Kidney glomerular epithelial cell (primary cell): ENCODE measurements around the gene IP6K3.

Experiments
- DNase-seq: peaks from one replicate; lab custom pipeline; 2025; lab: John Stamatoyannopoulos, UW

IP6K3 gene

DNA sequence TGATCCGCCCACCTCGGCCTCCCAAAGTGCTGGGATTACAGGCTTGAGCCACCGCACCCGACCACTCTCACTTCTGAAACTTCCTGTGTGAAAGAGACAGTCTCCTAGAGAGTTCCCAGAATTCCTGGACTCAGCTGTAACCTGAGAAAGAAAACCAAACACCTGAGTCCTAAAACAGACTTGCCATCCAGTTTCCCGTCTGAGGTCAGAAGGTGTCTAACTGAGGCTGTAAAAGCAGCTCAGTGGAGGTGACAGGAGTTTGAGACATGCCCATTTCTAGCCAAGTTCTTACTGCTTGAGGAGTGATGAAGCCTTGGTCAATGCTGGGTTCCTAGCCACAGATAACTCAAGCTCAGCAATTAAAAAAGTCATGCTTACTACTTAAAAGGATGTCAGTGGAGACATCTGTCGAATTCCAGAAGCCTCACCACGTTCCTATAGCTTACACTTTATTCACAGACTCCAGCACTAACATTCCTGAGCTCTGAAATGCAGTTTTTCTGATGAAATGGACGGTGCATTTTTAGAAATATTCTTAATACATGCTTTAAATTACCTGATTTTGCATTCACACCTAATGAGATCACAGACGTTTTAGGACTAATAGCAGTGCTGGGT, 41.3 kb downstream of the IP6K3 start:
- DNase-seq: no peak

DNA sequence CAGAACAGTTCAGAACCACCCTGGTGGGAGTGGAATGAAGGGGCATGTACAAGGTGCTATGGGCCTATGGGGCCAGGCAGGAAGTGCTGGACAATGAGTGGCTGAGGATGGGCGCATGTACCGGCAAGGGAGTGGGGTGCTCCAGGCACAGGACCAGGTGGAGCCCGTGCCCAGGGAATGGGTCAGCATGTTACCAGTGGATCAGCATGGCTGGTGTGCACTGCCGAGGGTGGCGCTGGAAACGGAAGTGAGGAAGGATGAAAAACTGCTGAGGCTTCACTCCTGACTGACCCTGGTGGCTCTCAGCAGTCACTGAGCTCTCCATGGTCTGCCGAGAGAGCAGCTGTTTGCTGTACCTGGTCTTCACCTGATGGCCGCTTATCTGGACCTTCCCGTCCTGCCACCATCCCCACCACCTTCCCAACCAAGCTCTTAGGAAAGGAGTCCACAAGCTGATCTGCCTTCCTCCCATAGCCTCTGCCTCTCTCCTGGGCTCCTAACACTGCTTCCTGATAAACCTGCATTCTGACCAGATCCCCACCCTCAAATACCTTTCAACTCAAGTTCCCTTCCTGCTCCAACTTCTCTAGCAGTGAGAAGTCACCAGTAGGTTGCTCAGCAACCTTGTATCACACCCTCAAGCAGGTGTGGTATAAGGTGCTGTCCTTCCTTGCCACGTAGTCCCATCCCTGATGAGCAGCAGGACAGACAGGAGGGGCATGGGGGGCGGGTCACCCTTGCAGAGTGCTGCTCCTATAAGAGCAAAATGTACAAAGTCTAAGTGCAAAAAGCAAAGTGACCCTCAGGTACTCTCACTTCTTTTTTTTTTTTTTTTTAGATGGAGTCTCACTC, 42.3 kb downstream of the IP6K3 start:
- no peak for DNase-seq

DNA sequence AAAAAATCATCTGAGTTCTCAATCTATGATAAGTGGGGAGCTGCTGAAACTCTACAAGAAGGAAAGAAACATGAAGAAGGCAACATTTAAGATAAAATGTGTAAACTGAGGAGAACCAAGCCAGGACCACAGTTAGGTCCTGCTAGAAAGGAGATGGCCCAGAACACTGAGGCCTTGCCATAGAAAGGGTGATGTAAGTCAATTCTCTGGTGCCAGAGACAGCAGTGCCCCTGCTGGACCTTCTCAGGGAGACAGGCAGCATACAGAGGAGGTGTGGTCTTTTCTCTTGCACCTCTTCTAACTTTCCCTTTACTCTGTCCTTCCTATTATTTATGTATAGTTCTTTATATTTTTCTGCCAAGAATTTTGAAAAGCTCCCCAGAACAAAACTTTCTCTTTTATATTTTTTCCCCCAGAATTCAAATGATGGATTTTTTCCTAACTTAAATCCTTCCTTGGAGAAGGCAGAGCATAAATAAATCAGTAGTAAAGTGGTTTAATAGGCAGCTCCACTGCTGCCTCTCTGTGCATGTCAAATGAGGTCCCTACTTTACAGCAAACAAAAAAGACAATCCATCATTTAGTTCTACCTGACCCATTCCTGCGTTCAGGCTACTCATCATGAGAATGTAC, 44.2 kb downstream of the IP6K3 start:
- DNase-seq: peak; percentile 22

DNA sequence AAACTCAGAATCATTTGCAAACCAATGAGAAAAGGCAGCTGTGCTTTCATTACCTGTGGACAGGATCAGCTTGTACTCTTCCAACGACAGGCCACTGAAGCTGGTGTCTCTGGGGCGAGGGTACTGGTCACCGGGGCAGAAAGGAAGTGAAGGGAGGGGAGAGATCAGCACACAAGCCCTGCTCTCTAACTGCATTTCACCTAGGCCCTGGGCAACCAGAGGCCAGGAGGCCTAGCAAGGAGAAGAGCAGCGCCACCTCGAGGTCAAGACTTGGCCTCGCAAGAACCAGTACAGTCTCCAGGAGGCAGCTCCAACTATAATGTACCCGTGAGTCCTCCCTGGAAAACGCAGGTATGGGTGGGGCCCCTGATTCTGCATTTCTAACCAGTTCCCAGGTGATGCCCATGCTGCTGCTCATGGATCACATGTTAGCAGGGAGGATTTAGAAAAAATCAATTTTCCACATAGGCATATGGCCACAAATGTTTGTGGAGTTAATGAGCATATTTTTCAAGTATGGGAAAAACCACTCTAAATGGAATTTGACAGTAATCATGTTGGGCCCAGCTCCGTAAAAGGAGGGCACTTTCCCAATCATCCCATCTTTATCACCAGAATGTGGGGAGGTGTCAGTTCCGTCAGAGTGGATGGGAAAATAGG, 46.2 kb downstream of the IP6K3 start:
- peak; percentile 62 for DNase-seq

DNA sequence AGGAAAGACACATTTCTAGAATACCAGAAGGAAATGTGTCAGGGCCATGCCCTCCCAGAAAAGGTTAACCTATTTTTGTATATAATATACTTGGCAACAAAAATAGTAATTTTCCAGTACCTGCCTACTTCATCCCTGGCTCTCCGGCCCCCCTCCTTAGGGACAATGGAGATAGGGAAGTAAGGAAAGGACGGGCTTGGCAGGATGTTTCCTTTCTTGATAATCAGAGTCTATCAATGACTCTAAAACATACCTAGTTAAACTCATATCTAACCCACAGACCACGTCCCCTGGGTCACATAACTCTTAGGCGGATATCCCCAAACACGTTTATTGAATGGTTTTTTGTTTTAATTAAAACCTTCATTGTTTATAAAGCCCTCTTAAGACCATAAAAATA, 47.0 kb downstream of the IP6K3 start:
- no peak for DNase-seq

DNA sequence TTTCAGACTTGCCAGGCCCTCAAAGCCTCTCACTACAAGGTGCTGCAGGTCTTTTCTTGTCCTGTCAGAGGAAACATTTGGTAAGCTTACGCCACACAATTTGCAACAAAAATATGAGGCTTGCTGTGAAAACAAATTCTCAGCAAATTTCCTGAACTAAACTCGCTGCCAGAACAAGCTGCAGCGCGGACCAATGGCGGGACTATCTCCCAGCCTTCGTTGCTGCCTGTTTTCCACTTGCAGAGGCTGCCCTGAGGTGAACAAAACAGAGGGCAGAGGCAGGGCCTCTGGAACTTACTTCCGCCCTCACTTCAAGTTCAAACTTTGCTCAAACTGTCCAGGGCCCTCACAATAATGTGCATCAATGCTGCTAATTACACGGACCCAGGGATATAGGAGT, 47.6 kb downstream of the IP6K3 start:
- DNase-seq: no peak

DNA sequence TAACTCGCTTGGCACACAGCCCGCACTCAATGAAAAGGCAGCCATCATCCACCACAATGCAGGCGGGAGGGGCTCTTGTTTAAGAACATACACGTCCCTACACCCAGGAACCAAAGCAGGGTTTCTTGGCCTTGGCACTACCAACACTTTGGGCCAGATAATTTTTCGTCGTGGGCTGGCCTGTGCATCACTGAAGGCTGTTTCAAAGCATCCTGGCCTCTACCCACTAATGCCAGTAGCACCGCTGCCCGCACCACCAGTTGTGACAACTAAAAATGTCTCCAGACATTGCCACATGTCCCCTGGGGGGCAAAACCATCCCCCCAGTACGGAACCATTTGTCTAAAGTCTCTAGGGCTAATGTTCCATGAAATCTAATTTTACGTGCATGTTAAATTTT, 48.2 kb downstream of the IP6K3 start:
- DNase-seq: no peak

DNA sequence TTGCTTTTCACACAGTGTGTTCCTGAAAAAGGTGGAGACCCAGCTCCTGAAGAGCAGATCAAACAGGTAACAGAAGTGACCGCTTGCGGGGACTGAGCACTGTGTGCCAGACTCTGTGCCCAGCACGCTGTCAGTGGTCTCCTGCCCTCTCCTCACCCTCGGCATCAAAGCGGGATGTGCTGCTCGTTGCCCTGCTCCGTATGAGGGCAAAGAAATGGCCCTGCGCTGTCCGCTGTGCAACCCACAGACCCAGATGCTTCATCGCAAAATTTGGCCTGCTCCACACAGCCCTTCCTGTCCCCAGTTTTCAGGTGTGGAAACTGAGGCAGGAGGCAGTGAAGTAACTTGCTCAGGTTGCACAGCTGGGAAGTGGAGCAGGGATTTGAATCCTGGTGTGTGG, 48.9 kb downstream of the IP6K3 start:
- no peak for DNase-seq

DNA sequence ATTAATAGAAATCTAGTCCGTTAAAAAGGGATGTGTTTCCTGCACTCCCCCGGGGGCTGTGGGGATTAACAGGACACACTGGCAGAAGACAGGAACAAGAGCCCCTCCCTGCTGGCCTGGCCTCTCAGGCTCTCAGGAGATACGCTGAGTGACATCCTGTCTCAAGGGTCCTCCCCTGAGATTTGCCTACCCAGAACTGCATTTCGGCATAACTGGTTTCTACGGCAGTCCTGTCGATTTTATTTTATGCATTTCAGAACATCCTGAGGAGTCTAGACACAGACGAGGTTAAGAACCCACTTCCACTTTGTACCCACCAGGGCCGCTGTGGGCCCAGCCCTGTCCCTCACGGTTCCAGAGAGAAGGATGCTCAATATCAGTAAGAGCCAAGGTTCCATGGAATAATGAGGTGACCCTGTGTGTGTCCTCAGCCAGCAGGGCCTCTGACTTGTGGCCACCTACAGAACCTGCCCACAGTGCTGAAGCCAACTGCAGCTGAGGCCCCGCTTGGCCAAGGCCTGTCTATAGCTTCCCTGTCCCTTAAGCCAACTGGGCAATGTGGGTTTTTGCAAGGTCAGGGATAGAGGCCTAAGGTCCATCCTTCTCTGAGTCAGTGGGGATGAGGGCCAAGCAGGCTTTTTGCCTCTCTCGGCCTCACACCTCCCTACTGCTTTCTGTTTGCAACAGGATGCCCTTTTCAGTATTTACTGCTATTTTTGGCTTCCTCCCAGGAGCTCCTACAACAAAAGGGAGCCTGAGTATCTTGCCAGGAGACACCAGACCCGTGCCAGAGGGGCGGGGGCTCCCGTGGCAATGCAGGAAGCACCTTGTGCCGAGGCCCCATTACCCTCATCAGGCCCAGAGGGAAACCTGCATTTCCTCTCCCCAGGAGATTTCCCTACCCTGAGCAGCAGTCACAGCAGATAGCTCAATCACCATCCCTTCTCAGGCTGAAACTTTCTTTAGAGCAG, 49.9 kb downstream of the IP6K3 start:
- DNase-seq: no peak

DNA sequence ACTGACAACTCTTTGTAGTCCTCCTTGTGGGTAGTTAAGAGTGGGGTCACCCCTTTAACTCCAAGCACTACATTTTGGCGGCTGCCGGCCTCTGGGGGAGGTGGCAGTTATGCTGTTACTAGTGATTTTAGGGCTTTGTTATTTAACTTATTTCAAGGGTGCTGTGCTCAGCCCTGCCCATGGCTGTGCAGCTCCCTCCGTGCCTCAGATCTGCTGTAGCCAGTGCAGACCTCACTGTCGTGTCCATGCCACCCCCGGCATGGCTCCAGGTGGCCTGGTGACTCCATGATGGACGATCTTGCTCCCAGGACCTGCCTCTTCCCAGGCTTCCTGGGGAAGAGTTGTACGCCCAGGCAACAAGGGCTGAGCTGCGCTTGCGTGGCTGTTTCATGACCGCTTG, 50.6 kb downstream of the IP6K3 start:
- DNase-seq: no peak

DNA sequence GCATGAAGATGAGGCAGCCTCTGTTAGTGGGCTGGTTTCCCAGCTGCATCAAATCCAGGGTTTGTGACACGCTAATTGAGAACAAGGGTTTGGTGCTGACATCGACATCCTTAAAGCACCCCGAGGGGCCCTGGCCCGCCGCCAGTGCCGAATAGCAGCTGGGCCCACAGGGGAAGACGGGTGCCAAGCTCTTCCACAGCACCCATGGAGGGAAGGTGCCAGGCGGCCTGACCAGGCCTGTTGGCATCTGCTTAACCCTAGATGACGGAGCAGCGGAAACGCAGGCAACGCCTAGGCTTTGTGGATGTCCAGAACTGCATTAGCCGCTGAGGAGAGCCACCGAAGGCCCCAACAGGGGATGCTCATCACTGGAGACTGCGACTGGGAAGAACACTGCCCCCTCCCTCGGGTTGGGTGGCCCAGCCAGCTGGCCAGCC, 51.2 kb downstream of the IP6K3 start:
- DNase-seq: no peak

DNA sequence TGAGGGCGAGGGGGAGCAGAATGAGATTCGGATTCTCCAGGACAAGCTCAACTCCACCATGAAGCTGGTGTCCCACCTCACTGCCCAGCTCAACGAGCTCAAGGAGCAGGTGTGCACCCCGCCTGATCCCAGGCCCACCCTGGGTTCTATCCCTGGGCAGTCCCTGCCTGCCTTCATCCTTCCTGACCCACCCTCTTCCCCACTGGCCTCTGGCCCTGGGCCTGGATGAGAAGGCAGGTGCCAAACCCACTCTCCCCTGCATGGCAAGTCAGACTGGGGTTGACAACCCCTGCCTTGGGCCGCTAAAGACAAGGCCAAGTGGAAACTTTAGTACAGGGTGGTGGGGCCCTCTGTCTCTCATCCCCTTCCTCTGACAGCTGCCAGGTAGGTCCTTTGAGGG, 51.7 kb downstream of the IP6K3 start:
- no peak for DNase-seq

DNA sequence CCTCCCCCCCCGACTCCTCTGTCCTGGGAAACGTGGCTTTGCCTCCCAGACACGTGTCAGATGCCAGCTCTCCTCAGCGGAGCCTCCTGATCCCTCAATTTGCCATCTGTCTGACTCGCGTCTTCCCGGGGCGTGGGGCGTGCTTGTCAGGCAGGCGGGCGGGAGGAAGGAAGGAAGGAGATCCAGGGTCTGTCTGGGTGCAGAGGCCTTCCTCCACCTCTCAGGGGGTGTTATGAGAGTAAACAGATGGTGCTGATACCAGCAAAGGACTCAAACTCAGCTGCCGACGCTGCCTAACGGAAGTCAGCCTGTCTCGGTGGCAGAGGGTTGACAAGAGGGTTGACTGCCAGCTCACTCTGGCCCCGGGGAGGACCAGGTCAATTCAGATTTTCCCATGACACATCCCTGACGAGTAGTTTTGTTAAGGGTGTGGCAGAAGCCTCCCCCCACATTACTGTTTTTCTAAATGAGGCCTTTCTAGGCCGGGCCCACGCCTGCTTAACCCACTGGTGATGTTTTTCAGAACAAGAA, 52.2 kb downstream of the IP6K3 start:
- no peak for DNase-seq

DNA sequence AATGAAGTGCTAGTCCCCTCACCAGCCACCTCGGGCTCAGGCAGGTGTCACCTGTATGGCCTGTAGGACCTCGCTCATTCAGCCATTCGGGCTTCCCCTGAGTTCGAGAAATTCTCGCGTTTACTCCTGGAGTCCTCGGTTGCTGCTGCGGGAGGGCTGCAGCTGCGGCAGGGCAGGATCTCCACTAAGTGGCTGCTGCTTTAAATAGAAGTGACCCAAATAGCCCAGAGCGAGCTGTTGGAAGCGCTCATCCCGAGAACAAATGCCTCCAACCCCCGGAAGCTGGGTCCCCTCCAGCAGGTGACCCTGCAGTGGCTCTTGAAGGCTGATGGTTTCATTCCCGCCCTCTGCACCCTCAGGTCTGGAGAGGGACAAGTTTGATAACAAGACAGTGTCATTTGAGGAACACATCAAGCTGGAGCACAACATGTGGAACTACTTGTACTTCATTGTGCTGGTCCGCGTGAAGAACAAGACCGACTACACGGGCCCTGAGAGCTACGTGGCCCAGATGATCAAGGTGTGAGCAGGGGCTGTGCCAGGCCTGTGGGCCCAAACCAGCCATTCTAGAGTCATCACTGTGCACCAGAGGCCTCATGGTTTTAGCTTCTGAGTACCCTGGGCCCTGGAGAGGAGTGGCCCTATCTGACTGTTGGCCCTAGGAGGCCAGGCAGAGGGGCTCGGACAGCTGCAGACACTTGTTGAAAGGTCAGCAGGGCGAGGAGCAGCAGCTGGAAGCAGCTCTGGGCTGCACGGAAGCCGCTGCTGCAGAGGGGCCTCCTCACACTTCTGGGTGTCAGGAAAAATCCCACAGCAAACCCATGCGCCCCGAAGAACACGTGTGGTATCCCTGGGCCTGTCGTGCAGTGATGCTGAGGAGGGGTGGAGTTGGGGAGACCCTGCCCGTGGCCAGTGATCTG, 53.3 kb downstream of the IP6K3 start:
- no peak for DNase-seq

DNA sequence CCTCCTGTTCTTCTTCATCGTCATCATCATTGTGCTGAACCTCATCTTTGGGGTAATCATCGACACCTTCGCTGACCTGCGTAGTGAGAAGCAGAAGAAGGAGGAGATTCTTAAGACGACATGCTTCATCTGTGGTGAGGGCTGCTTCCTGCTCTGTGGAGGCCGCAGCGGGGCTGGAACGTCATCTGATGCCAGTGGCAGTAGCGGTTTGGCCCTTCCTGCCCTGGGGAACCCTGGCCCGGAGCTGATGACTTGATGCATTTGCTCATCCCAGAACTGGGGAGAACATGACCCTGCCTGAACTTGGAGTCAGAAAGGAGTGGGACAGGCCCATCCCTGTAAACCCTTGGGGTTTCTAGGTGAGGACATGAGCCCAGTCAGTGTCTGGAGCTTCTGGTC, 53.9 kb downstream of the IP6K3 start:
- no peak for DNase-seq

DNA sequence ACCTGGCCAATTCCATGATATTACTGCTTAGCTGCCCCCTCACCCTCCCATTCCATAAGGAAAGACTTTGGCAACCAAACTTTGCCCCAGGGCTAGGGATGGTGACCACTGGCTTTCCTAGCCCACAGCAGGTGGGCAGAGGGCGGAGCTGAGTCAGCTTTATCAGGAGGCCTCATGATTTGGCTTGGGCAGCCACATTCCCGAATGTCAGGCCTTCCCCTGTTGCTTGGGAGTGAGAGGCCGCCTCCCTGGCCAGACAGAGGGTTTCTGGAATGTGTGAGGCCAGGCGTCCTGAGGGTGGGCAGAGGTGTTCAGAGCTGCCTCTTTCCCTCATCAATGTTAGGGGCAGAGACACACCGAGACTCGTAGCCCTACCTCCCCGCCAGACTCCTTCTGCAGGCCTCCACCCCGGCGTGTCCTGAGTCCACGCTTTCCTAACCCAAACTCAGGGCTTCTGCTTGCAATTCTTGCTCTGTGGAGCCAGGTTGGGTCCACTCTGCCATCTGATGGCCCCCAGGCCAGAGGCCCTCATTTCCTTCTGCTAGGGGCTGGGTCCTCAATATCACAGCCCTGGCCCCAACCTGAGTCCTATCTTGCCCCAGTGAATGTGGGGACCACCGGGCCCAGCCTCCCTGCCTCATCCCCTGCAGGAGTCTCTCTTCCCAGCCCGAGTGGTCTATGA, 54.5 kb downstream of the IP6K3 start:
- no peak for DNase-seq

DNA sequence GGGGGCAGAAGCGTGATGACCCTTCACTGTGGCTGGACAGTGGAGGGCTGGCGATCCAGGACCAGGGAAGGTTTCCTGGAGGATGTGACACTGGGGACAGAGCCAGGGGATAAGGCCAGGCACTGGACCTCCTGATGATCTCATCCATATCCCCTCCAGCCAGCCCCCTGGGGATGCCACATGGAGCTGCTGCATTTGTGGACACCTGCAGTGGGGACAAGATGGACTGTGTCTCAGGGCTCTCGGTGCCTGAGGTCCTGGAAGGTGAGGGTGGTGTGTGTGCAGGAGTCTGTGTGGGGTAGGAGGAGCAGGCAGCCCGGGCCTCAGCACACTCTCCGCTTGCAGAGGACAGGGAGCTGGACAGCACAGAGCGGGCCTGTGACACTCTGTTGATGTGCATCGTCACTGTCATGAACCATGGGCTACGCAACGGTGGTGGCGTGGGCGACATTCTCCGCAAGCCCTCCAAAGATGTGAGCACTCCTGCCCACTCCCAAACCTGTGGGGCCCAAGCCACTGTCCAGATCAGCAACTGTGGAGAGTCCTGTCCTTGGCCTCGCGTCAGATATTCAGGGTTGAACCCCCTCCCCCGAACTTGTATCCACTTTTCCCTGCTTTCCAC, 55.1 kb downstream of the IP6K3 start:
- DNase-seq: no peak

DNA sequence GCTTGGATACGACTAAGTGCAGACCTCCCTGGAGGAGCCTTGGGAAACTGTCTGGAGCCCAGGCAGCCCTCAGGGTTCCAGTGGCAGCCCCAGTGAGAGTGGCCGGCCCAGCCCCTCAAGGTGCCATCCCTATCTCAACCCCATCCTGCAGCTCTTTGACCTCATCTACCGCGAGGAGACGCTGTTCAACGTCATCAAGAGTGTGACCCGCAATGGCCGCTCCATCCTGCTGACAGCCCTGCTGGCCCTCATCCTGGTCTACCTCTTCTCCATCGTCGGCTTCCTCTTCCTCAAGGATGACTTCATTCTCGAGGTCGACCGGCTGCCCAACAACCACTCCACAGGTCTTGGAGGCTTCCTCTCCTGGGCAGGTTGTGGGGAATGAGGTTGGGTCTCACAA, 55.9 kb downstream of the IP6K3 start:
- DNase-seq: no peak

DNA sequence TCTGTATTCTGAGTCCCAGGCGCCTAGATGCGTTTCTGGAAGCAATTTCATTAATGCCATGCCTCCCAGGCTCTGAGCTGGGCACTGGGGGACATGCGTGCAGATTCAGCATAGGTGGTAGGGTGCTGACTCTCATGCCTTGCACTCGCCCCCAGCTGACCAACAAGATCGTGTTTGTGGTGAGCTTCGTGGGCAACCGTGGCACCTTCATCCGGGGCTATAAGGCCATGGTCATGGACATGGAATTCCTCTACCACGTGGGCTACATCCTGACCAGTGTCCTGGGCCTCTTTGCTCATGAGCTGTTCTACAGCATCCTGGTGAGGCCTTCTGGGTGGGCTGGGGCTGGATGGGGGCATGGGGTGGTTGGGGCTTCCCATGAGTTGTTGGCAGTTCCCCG, 56.8 kb downstream of the IP6K3 start:
- no peak for DNase-seq
